Measurements from ENCODE around the gene GRXCR2.

The GRXCR2 gene

DNA sequence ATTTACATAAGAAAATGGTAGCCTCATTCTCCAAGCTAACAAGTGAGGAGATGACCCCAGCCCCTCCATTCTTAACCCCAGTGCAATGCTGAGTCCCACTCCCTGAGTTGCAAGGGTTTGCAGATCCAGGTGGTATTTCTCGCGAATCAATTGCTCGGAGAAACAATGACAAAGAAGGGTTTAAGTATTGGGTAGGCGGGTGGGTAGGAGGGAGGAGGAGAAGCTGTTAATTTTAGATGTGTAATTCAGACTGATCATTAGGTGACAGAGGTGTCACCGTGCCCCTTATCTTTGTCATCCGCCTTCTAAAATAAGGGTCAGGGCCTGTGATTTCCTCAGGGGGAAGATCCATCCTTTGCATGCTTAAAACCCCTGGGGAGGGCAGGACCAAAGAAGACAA, 46.6 kb upstream of the GRXCR2 start:
- H3K14ac ChIP-seq (ENCODE audit: low read length) = no peak overlapping the region
- no peak overlapping the region for H3K4me3 ChIP-seq (ENCODE audit: low read depth, low read length)
- H3K79me2 ChIP-seq (ENCODE audit: control insufficient read depth, insufficient read depth, low read length, poor library complexity) = no peaks in the 10 kb centered on the region
- peaks cover 0 to 2% of the 10 kb centered on the region in 2 experiments for H3K4me1 ChIP-seq (ENCODE audit: control insufficient read depth in 1 of 2, insufficient read depth in 2 of 2, low read length in 2 of 2)
- no peak overlapping the region for H2BK120ac ChIP-seq (ENCODE audit: insufficient read depth, low read length, poor library complexity)
- H2BK5ac ChIP-seq (ENCODE audit: low read depth, low read length, poor library complexity) = no peak overlapping the region
- H2BK12ac ChIP-seq (ENCODE audit: low read length) = no peak overlapping the region
- no peak overlapping the region for H2AFZ ChIP-seq (ENCODE audit: insufficient read depth, low read length, poor library complexity)
- no peak overlapping the region for H3K27ac ChIP-seq (ENCODE audit: low read depth, low read length)
- no peaks in the 10 kb centered on the region for H3K36me3 ChIP-seq (ENCODE audit: control insufficient read depth in 1 of 2, insufficient read depth in 2 of 2, low read length in 2 of 2)
- no peak overlapping the region for H3K4me2 ChIP-seq (ENCODE audit: low read length)
- H3K79me1 ChIP-seq (ENCODE audit: low read length) = no peaks in the 10 kb centered on the region
- no peak overlapping the region for H4K91ac ChIP-seq (ENCODE audit: low read depth, low read length)
- DNase-seq = no peak
- H3K9me3 ChIP-seq (ENCODE audit: insufficient read depth, low read depth, low read length) = no peaks in the 10 kb centered on the region
- H4K8ac ChIP-seq (ENCODE audit: low read depth, low read length) = no peak overlapping the region
- WGBS (ENCODE audit: extremely low coverage, insufficient coverage, insufficient read length) = 100% methylated on average over 1 of the region's 6 CpGs
- no peak overlapping the region for H4K12ac ChIP-seq (ENCODE audit: low read depth, low read length)
- H3K9ac ChIP-seq (ENCODE audit: low read length) = no peak overlapping the region
- no peaks in the 10 kb centered on the region for H3K27me3 ChIP-seq (ENCODE audit: insufficient read depth, low read length)
- no peak overlapping the region for H3K18ac ChIP-seq (ENCODE audit: low read length)
- H3K4ac ChIP-seq (ENCODE audit: low read depth, low read length) = no peak overlapping the region
- H3K23ac ChIP-seq (ENCODE audit: low read length) = no peak overlapping the region
- no peak overlapping the region for H2AK5ac ChIP-seq (ENCODE audit: low read length)

DNA sequence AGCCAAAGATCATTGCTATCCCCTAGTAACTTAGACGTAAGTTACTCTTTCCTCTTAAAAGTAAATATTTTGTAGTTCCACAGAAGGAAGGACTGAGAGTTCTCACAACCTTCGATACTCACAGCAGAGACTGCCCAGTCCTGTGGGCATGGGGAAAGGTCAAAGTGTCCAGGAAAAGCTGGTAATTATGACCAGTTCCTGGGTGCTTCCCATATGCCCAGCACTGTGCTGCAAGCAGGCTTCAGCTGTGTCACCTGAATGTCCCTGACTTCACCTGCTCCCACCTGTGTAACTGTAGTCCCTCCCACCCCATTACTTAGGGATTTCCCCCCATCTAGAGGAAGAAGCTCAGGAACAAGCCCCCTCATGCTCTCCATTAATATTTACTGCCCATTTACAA, 45.6 kb upstream of the GRXCR2 start:
- H3K18ac ChIP-seq (ENCODE audit: low read length) = no peak overlapping the region
- no peak overlapping the region for H2BK12ac ChIP-seq (ENCODE audit: low read length)
- no peaks in the 10 kb centered on the region for H3K36me3 ChIP-seq (ENCODE audit: control insufficient read depth in 1 of 2, insufficient read depth in 2 of 2, low read length in 2 of 2)
- no peak overlapping the region for H2BK120ac ChIP-seq (ENCODE audit: insufficient read depth, low read length, poor library complexity)
- no peak overlapping the region for H3K23ac ChIP-seq (ENCODE audit: low read length)
- no peak overlapping the region for H3K4me3 ChIP-seq (ENCODE audit: low read depth, low read length)
- no peak for DNase-seq
- no peak overlapping the region for H2AK5ac ChIP-seq (ENCODE audit: low read length)
- H4K12ac ChIP-seq (ENCODE audit: low read depth, low read length) = no peak overlapping the region
- H3K9ac ChIP-seq (ENCODE audit: low read length) = no peak overlapping the region
- no peaks in the 10 kb centered on the region for H3K79me1 ChIP-seq (ENCODE audit: low read length)
- no peaks in the 10 kb centered on the region for H3K9me3 ChIP-seq (ENCODE audit: insufficient read depth, low read depth, low read length)
- H3K4ac ChIP-seq (ENCODE audit: low read depth, low read length) = no peak overlapping the region
- no peak overlapping the region for H3K4me2 ChIP-seq (ENCODE audit: low read length)
- no peak overlapping the region for H4K91ac ChIP-seq (ENCODE audit: low read depth, low read length)
- H3K14ac ChIP-seq (ENCODE audit: low read length) = no peak overlapping the region
- no peaks in the 10 kb centered on the region for H3K79me2 ChIP-seq (ENCODE audit: control insufficient read depth, insufficient read depth, low read length, poor library complexity)
- no peak overlapping the region for H2BK5ac ChIP-seq (ENCODE audit: low read depth, low read length, poor library complexity)
- H2AFZ ChIP-seq (ENCODE audit: insufficient read depth, low read length, poor library complexity) = no peak overlapping the region
- no CpG with 5 or more reads among the region's 2 CpGs for WGBS (ENCODE audit: extremely low coverage, insufficient coverage, insufficient read length)
- H4K8ac ChIP-seq (ENCODE audit: low read depth, low read length) = no peak overlapping the region
- H3K4me1 ChIP-seq (ENCODE audit: control insufficient read depth in 1 of 2, insufficient read depth in 2 of 2, low read length in 2 of 2) = peaks cover 0 to 2% of the 10 kb centered on the region in 2 experiments
- H3K27me3 ChIP-seq (ENCODE audit: insufficient read depth, low read length) = no peaks in the 10 kb centered on the region
- no peak overlapping the region for H3K27ac ChIP-seq (ENCODE audit: low read depth, low read length)

DNA sequence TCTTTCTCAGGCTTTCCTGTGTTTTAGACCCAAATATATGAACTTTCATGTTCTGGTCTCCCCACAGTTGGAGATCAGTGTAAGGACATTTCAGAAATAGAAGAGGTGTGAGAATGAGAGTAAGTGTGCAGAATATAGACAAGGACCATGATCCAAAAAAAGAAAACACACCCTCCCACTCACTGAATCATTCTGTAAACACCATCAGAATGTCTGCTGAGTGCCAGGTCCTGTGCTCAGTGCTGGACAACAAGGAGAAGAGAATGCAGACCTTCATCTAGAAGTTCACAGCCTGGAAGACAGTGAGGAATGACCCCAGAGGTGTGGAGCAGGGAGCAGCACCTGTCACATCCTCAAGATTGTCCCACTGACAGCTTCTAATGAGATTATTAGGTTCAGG, 44.5 kb upstream of the GRXCR2 start:
- no peaks in the 10 kb centered on the region for H3K27me3 ChIP-seq (ENCODE audit: insufficient read depth, low read length)
- H3K79me1 ChIP-seq (ENCODE audit: low read length) = no peaks in the 10 kb centered on the region
- no peaks in the 10 kb centered on the region for H3K36me3 ChIP-seq (ENCODE audit: control insufficient read depth in 1 of 2, insufficient read depth in 2 of 2, low read length in 2 of 2)
- no peak overlapping the region for H4K91ac ChIP-seq (ENCODE audit: low read depth, low read length)
- no peak overlapping the region for H3K4me2 ChIP-seq (ENCODE audit: low read length)
- H3K4me3 ChIP-seq (ENCODE audit: low read depth, low read length) = no peak overlapping the region
- H3K9ac ChIP-seq (ENCODE audit: low read length) = no peak overlapping the region
- no peak overlapping the region for H3K18ac ChIP-seq (ENCODE audit: low read length)
- H2BK120ac ChIP-seq (ENCODE audit: insufficient read depth, low read length, poor library complexity) = no peak overlapping the region
- H3K23ac ChIP-seq (ENCODE audit: low read length) = no peak overlapping the region
- no peak overlapping the region for H2AK5ac ChIP-seq (ENCODE audit: low read length)
- H3K9me3 ChIP-seq (ENCODE audit: insufficient read depth, low read depth, low read length) = no peaks in the 10 kb centered on the region
- H4K8ac ChIP-seq (ENCODE audit: low read depth, low read length) = no peak overlapping the region
- no peak overlapping the region for H3K4ac ChIP-seq (ENCODE audit: low read depth, low read length)
- no peak overlapping the region for H2BK5ac ChIP-seq (ENCODE audit: low read depth, low read length, poor library complexity)
- no peak overlapping the region for H4K12ac ChIP-seq (ENCODE audit: low read depth, low read length)
- H3K14ac ChIP-seq (ENCODE audit: low read length) = no peak overlapping the region
- H3K27ac ChIP-seq (ENCODE audit: low read depth, low read length) = no peak overlapping the region
- H2BK12ac ChIP-seq (ENCODE audit: low read length) = no peak overlapping the region
- no peak for DNase-seq
- H3K4me1 ChIP-seq (ENCODE audit: control insufficient read depth in 1 of 2, insufficient read depth in 2 of 2, low read length in 2 of 2) = peaks cover 0 to 2% of the 10 kb centered on the region in 2 experiments
- H2AFZ ChIP-seq (ENCODE audit: insufficient read depth, low read length, poor library complexity) = no peak overlapping the region
- no peaks in the 10 kb centered on the region for H3K79me2 ChIP-seq (ENCODE audit: control insufficient read depth, insufficient read depth, low read length, poor library complexity)

DNA sequence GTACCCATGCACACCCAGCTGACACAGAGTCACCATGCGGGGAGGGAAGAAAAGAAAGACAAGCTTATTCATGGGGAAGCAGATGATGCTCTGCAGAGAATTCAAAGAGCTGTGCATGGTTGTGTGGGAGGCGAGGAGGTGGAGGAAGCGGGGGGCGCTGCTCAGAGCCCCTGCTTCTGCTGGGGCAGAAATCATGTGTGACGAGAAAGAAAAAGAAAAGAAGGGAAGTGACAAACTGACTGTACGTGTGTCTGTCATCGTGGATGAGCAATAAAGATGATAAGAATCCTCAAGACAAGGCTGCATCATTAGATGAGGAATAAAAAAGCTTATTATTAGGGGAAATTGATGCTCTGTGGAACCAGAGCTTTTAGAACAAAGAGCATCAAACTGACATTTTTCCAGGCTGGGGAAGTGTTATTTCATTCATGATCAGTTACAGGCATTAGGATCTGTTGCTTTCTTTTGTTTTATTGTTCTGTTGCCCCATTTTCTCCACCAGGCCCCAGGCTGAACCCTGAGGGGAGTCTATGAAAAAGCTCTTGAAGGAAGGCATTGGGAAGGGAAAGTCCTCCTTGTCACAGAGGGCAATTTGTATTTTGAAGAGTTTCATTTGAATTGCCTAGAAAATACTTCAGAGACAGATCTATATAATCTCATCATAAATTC, 43.3 kb upstream of the GRXCR2 start:
- no peaks in the 10 kb centered on the region for H3K79me2 ChIP-seq (ENCODE audit: control insufficient read depth, insufficient read depth, low read length, poor library complexity)
- H3K4me3 ChIP-seq (ENCODE audit: low read depth, low read length) = no peak overlapping the region
- no peaks in the 10 kb centered on the region for H3K9me3 ChIP-seq (ENCODE audit: insufficient read depth, low read depth, low read length)
- no peak overlapping the region for H2BK120ac ChIP-seq (ENCODE audit: insufficient read depth, low read length, poor library complexity)
- no peak overlapping the region for H4K8ac ChIP-seq (ENCODE audit: low read depth, low read length)
- H3K9ac ChIP-seq (ENCODE audit: low read length) = no peak overlapping the region
- H3K14ac ChIP-seq (ENCODE audit: low read length) = no peak overlapping the region
- peaks cover 0 to 2% of the 10 kb centered on the region in 2 experiments for H3K4me1 ChIP-seq (ENCODE audit: control insufficient read depth in 1 of 2, insufficient read depth in 2 of 2, low read length in 2 of 2)
- no peak overlapping the region for H2AK5ac ChIP-seq (ENCODE audit: low read length)
- no peak overlapping the region for H2BK5ac ChIP-seq (ENCODE audit: low read depth, low read length, poor library complexity)
- no peak overlapping the region for H3K18ac ChIP-seq (ENCODE audit: low read length)
- no peak overlapping the region for H4K12ac ChIP-seq (ENCODE audit: low read depth, low read length)
- no peak overlapping the region for H3K4me2 ChIP-seq (ENCODE audit: low read length)
- H3K79me1 ChIP-seq (ENCODE audit: low read length) = no peaks in the 10 kb centered on the region
- no peak overlapping the region for H3K4ac ChIP-seq (ENCODE audit: low read depth, low read length)
- H3K27ac ChIP-seq (ENCODE audit: low read depth, low read length) = no peak overlapping the region
- no peaks in the 10 kb centered on the region for H3K27me3 ChIP-seq (ENCODE audit: insufficient read depth, low read length)
- H2AFZ ChIP-seq (ENCODE audit: insufficient read depth, low read length, poor library complexity) = no peak overlapping the region
- H4K91ac ChIP-seq (ENCODE audit: low read depth, low read length) = no peak overlapping the region
- WGBS (ENCODE audit: extremely low coverage, insufficient coverage, insufficient read length) = no CpG with 5 or more reads among the region's 7 CpGs
- H3K23ac ChIP-seq (ENCODE audit: low read length) = no peak overlapping the region
- no peak for DNase-seq
- H2BK12ac ChIP-seq (ENCODE audit: low read length) = no peak overlapping the region
- H3K36me3 ChIP-seq (ENCODE audit: control insufficient read depth in 1 of 2, insufficient read depth in 2 of 2, low read length in 2 of 2) = no peaks in the 10 kb centered on the region

Data from trophoblast cell (in vitro differentiated cells and primary cell).